SK-N-SH (cell line): Measurements from ENCODE around the gene MIA. TPM values are rescaled to one million over a fixed set of nuclear protein-coding genes. Genes with fewer than 3 reads are reported as not detected.

ENCODE experiments used
- CTCF ChIA-PET: fragments of 300-600, 350-600 bp; formaldehyde crosslinking; extraction: SDS; loops from one replicate; lab custom pipeline; 2021; lab: Yijun Ruan, JAX
- POLR2A ChIA-PET: fragments of 350-600 bp; sonication (Branson Sonifier 250); formaldehyde crosslinking; extraction: SDS; loops from one replicate; lab custom pipeline; 2020; ENCODE audit warnings: antibody characterized with exemption, inconsistent platforms; lab: Yijun Ruan, JAX
- DNase-seq: peaks from one replicate; pipeline ENCODE4 v3.0.0; 2012
- H2AFZ ChIP-seq: fragments of 200-600 bp; sonication (generic); 2 replicates; pipeline ENCODE4 v1.8.1; 2016; ENCODE audit warnings: antibody characterized with exemption, mild to moderate bottlenecking, low read depth
- H3F3A ChIP-seq: fragments of 200-600 bp; sonication (generic); replicated peaks from 2 replicates; pipeline ENCODE3; 2016; ENCODE audit warnings: antibody characterized with exemption, mild to moderate bottlenecking; ENCODE audit not compliant: insufficient read depth
- H3K27ac ChIP-seq, 2 experiments: fragments of 200-500 bp in 1 of 2; fragments of 200-600 bp in 1 of 2; sonication (Bioruptor generic) in 1 of 2; sonication (generic), shearing (Covaris generic) in 1 of 2; 2 replicates each; pipeline versions ENCODE4 v1.5.1 to v1.6.1; 2014 to 2016; ENCODE audit warnings: low read depth in 2 of 2, inconsistent platforms in 1 of 2, low read length in 1 of 2, mild to moderate bottlenecking in 1 of 2, mixed read lengths in 1 of 2
- H3K27me3 ChIP-seq: fragments of 200-600 bp; sonication (generic), shearing (Covaris generic); 2 replicates; pipeline ENCODE4 v1.6.1; 2016; ENCODE audit warnings: mixed run types; ENCODE audit not compliant: insufficient read depth
- H3K36me3 ChIP-seq, 2 experiments: fragments of 200-500 bp in 1 of 2; fragments of 200-600 bp in 1 of 2; sonication (Bioruptor generic) in 1 of 2; sonication (generic) in 1 of 2; replicated peaks in 1 of 2; 2 replicates each; pipeline versions ENCODE3 to v1.5.1; 2014 to 2016; ENCODE audit warnings: low read length in 1 of 2, mild to moderate bottlenecking in 1 of 2; ENCODE audit not compliant: insufficient read depth in 2 of 2, control insufficient read depth in 1 of 2
- H3K4me1 ChIP-seq, 2 experiments: fragments of 200-500 bp in 1 of 2; fragments of 200-600 bp in 1 of 2; sonication (Bioruptor generic) in 1 of 2; sonication (generic), shearing (Covaris generic) in 1 of 2; 2 replicates each; pipeline versions ENCODE4 v1.5.1 to v1.6.1; 2014 to 2016; ENCODE audit warnings: low read depth in 1 of 2, low read length in 1 of 2, mixed run types in 1 of 2; ENCODE audit not compliant: insufficient read depth in 2 of 2, control insufficient read depth in 1 of 2
- H3K4me2 ChIP-seq: fragments of 200-600 bp; sonication (generic), shearing (Covaris generic); 2 replicates; pipeline ENCODE4 v1.6.1; 2017; ENCODE audit warnings: mixed run types
- H3K4me3 ChIP-seq, 2 experiments: fragments of 200-500 bp in 1 of 2; fragments of 200-600 bp in 1 of 2; sonication (Bioruptor generic) in 1 of 2; sonication (generic), shearing (Covaris generic) in 1 of 2; 2 replicates each; pipeline versions ENCODE4 v1.5.1 to v1.8.1; 2014 to 2016; ENCODE audit warnings: low read depth in 2 of 2, inconsistent platforms in 1 of 2, low read length in 1 of 2, mild to moderate bottlenecking in 1 of 2, mixed read lengths in 1 of 2, moderate library complexity in 1 of 2
- H3K79me2 ChIP-seq: fragments of 200-600 bp; sonication (generic); 2 replicates; pipeline ENCODE4 v1.8.1; 2017; ENCODE audit warnings: mild to moderate bottlenecking; ENCODE audit not compliant: insufficient read depth
- H3K9ac ChIP-seq: fragments of 200-600 bp; sonication (generic); 2 replicates; pipeline ENCODE4 v1.6.1; 2017; ENCODE audit warnings: mixed run types
- H3K9me2 ChIP-seq: fragments of 200-600 bp; sonication (generic); 2 replicates; pipeline ENCODE4 v1.6.1; 2017; ENCODE audit warnings: mixed run types
- H3K9me3 ChIP-seq: fragments of 200-600 bp; sonication (generic); 2 replicates; pipeline ENCODE4 v1.6.1; 2017; ENCODE audit warnings: mixed run types, mild to moderate bottlenecking, moderate library complexity
- H4K20me1 ChIP-seq: fragments of 200-600 bp; sonication (generic); 2 replicates; pipeline ENCODE4 v1.6.1; 2017; ENCODE audit warnings: mild to moderate bottlenecking, mixed run types; ENCODE audit not compliant: insufficient read depth
- CHD2 ChIP-seq: fragments of 150-350 bp; IDR thresholded peaks from 2 replicates; pipeline ENCODE4 v1.6.1; 2018; ENCODE audit warnings: low read length; ENCODE audit not compliant: partially characterized antibody
- EP300 ChIP-seq, 2 experiments: IDR thresholded peaks; 2 replicates each; pipeline versions ENCODE4 v1.4.0 to v1.6.1; 2012; ENCODE audit warnings: borderline replicate concordance in 1 of 2, low read depth in 1 of 2, low read length in 1 of 2
- FOSL2 ChIP-seq: IDR thresholded peaks from 2 replicates; pipeline ENCODE4 v1.4.0; 2012; ENCODE audit warnings: low read depth, mild to moderate bottlenecking, moderate library complexity, borderline replicate concordance
- GATA2 ChIP-seq: sonication (generic); formaldehyde crosslinking; IDR thresholded peaks from 2 replicates; pipeline ENCODE4 v1.5.0; 2020; ENCODE audit warnings: mild to moderate bottlenecking, missing genetic modification reagents
- JUND ChIP-seq: IDR thresholded peaks from 2 replicates; pipeline ENCODE4 v1.4.0; 2012
- MEF2A ChIP-seq: IDR thresholded peaks from 2 replicates; pipeline ENCODE4 v1.4.0; 2012; ENCODE audit warnings: low read depth, borderline replicate concordance
- MXI1 ChIP-seq: IDR thresholded peaks from 2 replicates; pipeline ENCODE4 v1.6.1; 2012; ENCODE audit warnings: mild to moderate bottlenecking, low read depth, low read length, improper control_type of control experiment
- NFIC ChIP-seq: IDR thresholded peaks from 2 replicates; pipeline ENCODE4 v1.4.0; 2012; ENCODE audit warnings: borderline replicate concordance
- NRF1 ChIP-seq: IDR thresholded peaks from 2 replicates; pipeline ENCODE4 v1.6.1; 2012; ENCODE audit warnings: low read depth, mild to moderate bottlenecking, low read length
- POLR2AphosphoS5 ChIP-seq: IDR thresholded peaks from 2 replicates; pipeline ENCODE4 v1.6.1; 2012; ENCODE audit warnings: low read depth, low read length
- RCOR1 ChIP-seq: fragments of 150-350 bp; IDR thresholded peaks from 2 replicates; pipeline ENCODE4 v1.6.1; 2017; ENCODE audit warnings: antibody characterized with exemption, low read length
- RXRA ChIP-seq: IDR thresholded peaks from 2 replicates; pipeline ENCODE4 v1.4.0; 2012; ENCODE audit warnings: low read depth, mild to moderate bottlenecking, borderline replicate concordance
- SIN3A ChIP-seq: IDR thresholded peaks from 2 replicates; pipeline ENCODE4 v1.6.1; 2012; ENCODE audit warnings: low read depth, mild to moderate bottlenecking, low read length, moderate library complexity, borderline replicate concordance
- TAF1 ChIP-seq: IDR thresholded peaks from 2 replicates; pipeline ENCODE4 v1.6.1; 2012; ENCODE audit warnings: low read depth, mild to moderate bottlenecking, low read length, moderate library complexity, borderline replicate concordance
- TCF12 ChIP-seq: IDR thresholded peaks from 2 replicates; pipeline ENCODE4 v1.4.0; 2012
- YY1 ChIP-seq: IDR thresholded peaks from 2 replicates; pipeline ENCODE4 v1.4.0; 2012; ENCODE audit warnings: low read depth, mild to moderate bottlenecking
- WGBS: methylation state at CpG from one replicate; pipeline ENCODE4 v1.1.6; 2017; ENCODE audit warnings: low lambda C conversion rate; 5-methylcytosine and 5-hydroxymethylcytosine counted together
- polyA plus RNA-seq, 3 experiments: library from polyadenylated mRNA; depleted of rRNA; stranded (reverse); fragments of >200 nt; gene quantifications; 2 replicates each; pipeline ENCODE4 v1.2.3, GENCODE V29; 2012
- TF ChIP-seq, protein P1 (sequence below): fragments of 150-350 bp; IDR thresholded peaks from 2 replicates; pipeline ENCODE4 v1.6.1; 2017; ENCODE audit warnings: antibody characterized with exemption, low read length, low read depth, borderline replicate concordance
- TF ChIP-seq, protein P2 (sequence below): IDR thresholded peaks from 2 replicates; pipeline ENCODE4; 2012
- TF ChIP-seq, protein P3 (sequence below): IDR thresholded peaks from 2 replicates; pipeline ENCODE4 v1.6.1; 2012; ENCODE audit warnings: mild to moderate bottlenecking, low read depth, low read length, moderate library complexity

The MIA gene
- polyA plus RNA-seq, 1 of the 3 experiments (the other 2 are of a cell fraction), result not detected

DNA sequence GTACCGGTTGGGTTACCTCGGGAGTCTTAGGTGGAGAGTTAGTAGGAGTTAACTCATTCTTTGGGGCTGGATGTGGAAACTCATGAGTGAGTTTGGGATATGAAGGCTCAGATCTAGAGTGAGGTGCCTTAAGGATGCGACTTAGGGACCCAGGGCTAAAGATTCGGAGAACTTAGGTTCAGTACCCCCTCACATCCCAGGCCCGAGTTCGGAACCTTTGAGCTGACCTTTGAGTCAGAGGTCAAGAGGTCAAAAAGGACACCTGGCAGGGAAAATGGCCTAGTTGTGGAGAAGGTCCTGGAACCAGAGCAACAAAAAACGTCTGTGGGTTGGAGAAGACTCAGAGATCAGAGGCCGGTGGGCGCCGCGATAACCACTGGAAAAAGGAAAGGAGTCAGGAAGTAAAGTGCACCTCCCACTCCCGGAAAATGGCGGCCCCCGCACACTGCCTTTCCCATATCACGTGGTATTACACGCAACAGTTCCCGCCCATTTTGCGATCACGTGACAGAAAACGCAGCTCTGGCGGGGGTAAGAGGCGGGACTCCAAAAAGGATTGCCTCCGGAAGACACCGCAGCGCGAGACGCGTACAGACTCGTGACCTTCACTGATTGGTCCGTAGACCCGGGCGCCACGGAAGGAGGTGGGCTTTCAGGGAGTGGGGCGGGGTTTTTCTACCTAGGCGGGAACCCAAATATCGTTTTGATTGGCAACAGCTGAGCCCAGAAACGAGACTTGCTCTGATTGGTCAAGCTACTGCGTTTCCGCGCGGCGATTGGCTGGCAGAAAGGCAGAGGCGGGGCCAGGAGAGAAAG is 25.1 kb upstream of the MIA start, which contains the start of gene ACTMAP (continued):
- TF ChIP-seq, protein P1, sequence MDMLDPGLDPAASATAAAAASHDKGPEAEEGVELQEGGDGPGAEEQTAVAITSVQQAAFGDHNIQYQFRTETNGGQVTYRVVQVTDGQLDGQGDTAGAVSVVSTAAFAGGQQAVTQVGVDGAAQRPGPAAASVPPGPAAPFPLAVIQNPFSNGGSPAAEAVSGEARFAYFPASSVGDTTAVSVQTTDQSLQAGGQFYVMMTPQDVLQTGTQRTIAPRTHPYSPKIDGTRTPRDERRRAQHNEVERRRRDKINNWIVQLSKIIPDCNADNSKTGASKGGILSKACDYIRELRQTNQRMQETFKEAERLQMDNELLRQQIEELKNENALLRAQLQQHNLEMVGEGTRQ, result peak; percentile 96
- TF ChIP-seq NRF1 (no peak), TAF1 (peak; percentile 83)
- TF ChIP-seq, protein P2, sequence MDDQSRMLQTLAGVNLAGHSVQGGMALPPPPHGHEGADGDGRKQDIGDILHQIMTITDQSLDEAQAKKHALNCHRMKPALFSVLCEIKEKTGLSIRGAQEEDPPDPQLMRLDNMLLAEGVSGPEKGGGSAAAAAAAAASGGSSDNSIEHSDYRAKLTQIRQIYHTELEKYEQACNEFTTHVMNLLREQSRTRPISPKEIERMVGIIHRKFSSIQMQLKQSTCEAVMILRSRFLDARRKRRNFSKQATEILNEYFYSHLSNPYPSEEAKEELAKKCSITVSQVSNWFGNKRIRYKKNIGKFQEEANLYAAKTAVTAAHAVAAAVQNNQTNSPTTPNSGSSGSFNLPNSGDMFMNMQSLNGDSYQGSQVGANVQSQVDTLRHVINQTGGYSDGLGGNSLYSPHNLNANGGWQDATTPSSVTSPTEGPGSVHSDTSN, result peak; percentile 45; the same call in 1 of the 2 replicates
- TF ChIP-seq, protein P3, sequence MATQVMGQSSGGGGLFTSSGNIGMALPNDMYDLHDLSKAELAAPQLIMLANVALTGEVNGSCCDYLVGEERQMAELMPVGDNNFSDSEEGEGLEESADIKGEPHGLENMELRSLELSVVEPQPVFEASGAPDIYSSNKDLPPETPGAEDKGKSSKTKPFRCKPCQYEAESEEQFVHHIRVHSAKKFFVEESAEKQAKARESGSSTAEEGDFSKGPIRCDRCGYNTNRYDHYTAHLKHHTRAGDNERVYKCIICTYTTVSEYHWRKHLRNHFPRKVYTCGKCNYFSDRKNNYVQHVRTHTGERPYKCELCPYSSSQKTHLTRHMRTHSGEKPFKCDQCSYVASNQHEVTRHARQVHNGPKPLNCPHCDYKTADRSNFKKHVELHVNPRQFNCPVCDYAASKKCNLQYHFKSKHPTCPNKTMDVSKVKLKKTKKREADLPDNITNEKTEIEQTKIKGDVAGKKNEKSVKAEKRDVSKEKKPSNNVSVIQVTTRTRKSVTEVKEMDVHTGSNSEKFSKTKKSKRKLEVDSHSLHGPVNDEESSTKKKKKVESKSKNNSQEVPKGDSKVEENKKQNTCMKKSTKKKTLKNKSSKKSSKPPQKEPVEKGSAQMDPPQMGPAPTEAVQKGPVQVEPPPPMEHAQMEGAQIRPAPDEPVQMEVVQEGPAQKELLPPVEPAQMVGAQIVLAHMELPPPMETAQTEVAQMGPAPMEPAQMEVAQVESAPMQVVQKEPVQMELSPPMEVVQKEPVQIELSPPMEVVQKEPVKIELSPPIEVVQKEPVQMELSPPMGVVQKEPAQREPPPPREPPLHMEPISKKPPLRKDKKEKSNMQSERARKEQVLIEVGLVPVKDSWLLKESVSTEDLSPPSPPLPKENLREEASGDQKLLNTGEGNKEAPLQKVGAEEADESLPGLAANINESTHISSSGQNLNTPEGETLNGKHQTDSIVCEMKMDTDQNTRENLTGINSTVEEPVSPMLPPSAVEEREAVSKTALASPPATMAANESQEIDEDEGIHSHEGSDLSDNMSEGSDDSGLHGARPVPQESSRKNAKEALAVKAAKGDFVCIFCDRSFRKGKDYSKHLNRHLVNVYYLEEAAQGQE, result no peak

DNA sequence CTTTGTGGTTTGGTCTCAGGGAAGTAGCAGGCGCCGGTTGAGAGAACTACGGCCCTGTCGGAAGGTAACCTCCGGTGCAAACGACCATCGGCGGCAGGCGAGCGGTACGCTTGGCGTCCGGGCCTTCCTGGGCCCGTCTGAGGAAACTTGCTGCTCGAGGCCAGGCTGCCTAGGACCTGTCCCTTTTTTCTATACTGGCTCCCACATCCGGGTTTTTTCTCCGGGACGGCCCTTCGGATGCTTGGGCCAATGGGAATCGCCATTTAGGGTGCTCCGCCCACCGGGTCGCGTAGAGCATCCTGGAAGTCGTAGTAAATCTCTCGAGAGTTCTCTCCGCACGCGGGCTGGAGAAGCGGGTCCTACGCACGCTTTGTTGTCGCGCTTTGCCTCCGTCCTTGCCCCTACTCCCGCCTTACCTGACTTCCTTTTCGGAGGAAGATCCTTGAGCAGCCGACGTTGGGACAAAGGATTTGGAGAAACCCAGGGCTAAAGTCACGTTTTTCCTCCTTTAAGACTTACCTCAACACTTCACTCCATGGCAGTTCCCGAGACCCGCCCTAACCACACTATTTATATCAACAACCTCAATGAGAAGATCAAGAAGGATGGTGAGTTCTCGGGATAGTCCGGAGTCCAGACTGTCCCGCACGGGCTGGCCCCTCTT is 24.3 kb upstream of the MIA start, which contains the start of gene SNRPA:
SNRPA (plus strand) TSS at position 330 of the 664 bp plus-strand sequence; CDS start at position 536, 206 bp downstream.
- CTCF ChIA-PET, result interaction anchor here (1.1 to 3.0 kb wide), 2 partner anchors 55 to 88 kb away, joined by 6 to 18 read pairs; no protein-coding TSS in a partner anchor
- peaks cover 21% of the 10 kb centered on the region for H4K20me1 ChIP-seq
- peak within 1 kb of the TSS; percentile 90 for H3K4me2 ChIP-seq
- H3K36me3 ChIP-seq, result peaks cover 0 to 10% of the 10 kb centered on the region in 2 experiments
- no peaks in the 10 kb centered on the region for H3K9me2 ChIP-seq
- H3K9me3 ChIP-seq, result no peaks in the 10 kb centered on the region
- peak within 1 kb of the TSS; percentile 74 to 75 for H3K4me3 ChIP-seq
- H3K4me1 ChIP-seq, result peaks cover 14 to 25% of the 10 kb centered on the region in 2 experiments; a peak in 2 of 4 replicates
- POLR2A ChIA-PET, result interaction anchor here (0.6 to 1.5 kb wide), 8 partner anchors 26 to 518 kb away, joined by 3 to 20 read pairs (median 6); partner anchors contain the start of genes COQ8B, EGLN2, ITPKC and RAB4B
- H2AFZ ChIP-seq, result peak within 1 kb of the TSS; percentile 75; the same call in 1 of the 2 replicates
- WGBS, result 2% methylated on average over 31 of the region's 46 CpGs
- H3K79me2 ChIP-seq, result peaks cover 64% of the 10 kb centered on the region
- H3F3A ChIP-seq, result no peaks in the 10 kb centered on the region
- H3K9ac ChIP-seq, result peak within 1 kb of the TSS; percentile 88
- no peaks in the 10 kb centered on the region for H3K27me3 ChIP-seq
- H3K27ac ChIP-seq, result peak within 1 kb of the TSS; percentile 81 to 88
- DNase-seq, result peak; percentile 90
- TF ChIP-seq POLR2AphosphoS5 (peak; percentile 85), TAF1 (peak; percentile 66; the same call in 1 of the 2 replicates), FOSL2 (no peak), NFIC (no peak), MEF2A (no peak), GATA2 (no peak), NRF1 (0 out of 2 replicates have a peak, but pooled peaks have one; percentile 5), RCOR1 (no peak), JUND (no peak), RXRA (no peak), TCF12 (no peak), MXI1 (peak; percentile 96), CHD2 (peak; percentile 93), SIN3A (no peak; the same call in 1 of the 2 replicates), YY1 (no peak), EP300 (IDR thresholded peaks at IDR 0.05; ENCODE audit: borderline replicate concordance in 1 of 2, low read depth in 1 of 2, low read length in 1 of 2) (no peak)
- TF ChIP-seq, protein P1, result no peak
